ENCODE measurements around the gene PRKCA.

DNA sequence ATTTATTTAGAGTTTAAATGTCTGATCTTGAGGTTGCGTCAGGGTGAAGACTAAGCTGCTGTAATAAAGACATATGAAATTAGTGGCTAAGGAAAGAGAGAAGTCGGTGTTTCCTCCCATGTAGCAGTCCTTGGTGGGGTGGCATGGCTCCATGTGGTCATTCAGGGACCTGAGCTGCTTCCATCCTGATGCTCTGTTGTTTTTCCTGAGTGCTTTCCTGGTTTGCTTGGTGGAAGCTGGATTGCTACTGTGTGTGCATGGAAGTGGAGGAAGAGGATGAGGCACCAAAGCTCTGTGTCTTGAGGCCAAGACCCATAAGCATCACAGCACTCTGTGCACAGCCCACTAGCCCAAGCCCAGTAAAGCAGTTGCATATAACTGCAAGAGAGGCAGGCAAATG is 290.7 kb downstream of the PRKCA start:
- TF ChIP-seq CTCF (IDR thresholded peaks at IDR 0.05; ENCODE audit: low read depth, low read length, poor library complexity, severe bottlenecking) (no peak), EZH2phosphoT487 (IDR thresholded peaks at IDR 0.05; ENCODE audit: borderline replicate concordance, low read length) (no peak)

Measured in DOHH2 (cell line).